ENCODE measurements around the gene TXNRD3. TPM values are rescaled to one million over a fixed set of nuclear protein-coding genes. Genes with fewer than 3 reads are reported as not detected.

TXNRD3 gene
- total RNA-seq, 1 experiment from 2014 or later = 11.1 TPM

- Histone ChIP-seq H3K36me3 (ENCODE audit: control insufficient read depth, insufficient read depth, low read length) (no peaks in the 10 kb centered on the region), H3K4me3 (ENCODE audit: low read depth, low read length) (no peak overlapping the region), H3K4me1 (peaks cover 6% of the 10 kb centered on the region; the same call in 1 of the 2 replicates), H3K27me3 (replicated peaks; ENCODE audit: control insufficient read depth, insufficient read depth, low read length) (no peaks in the 10 kb centered on the region; the same call in 1 of the 2 replicates), H3K9me3 (peaks cover 7% of the 10 kb centered on the region; the same call in 1 of the 2 replicates)
- H3K4me1 Mint-ChIP-seq (ENCODE audit: low read depth, unreplicated experiment) = peaks cover 7% of the 10 kb centered on the region
- intact Hi-C loops (cut with micrococcal nuclease; ENCODE audit: unreplicated experiment) = loop anchor here (10.0 kb wide), 1 partner anchor 778 kb away; no protein-coding TSS in a partner anchor
- no peak for DNase-seq
- ChIA-PET POLR2A (no interaction called here), CTCF (no interaction called here)
- BruUV-seq (replicated peaks) = no TSS peak
- no peak overlapping the region for H3K27ac Mint-ChIP-seq (ENCODE audit: unreplicated experiment)
- H3K9me3 Mint-ChIP-seq (ENCODE audit: unreplicated experiment) = no peaks in the 10 kb centered on the region
- TF ChIP-seq CTCF (IDR thresholded peaks at IDR 0.05; ENCODE audit: insufficient read depth in 1 of 2, low read depth in 1 of 2, low read length in 1 of 2, severe bottlenecking in 1 of 2, unreplicated experiment in 1 of 2) = no peak
- H3K27me3 Mint-ChIP-seq (ENCODE audit: insufficient read depth, unreplicated experiment) = no peaks in the 10 kb centered on the region
- H3K4me3 Mint-ChIP-seq (ENCODE audit: unreplicated experiment) = no peak overlapping the region
- H3K36me3 Mint-ChIP-seq (ENCODE audit: insufficient read depth, unreplicated experiment) = no peaks in the 10 kb centered on the region
These were observed 22.2 kb upstream of the TXNRD3 start for GRCh38 chr3:126676919-126677705.

- DNase-seq = no peak
- CTCF ChIA-PET = no interaction called here
These were observed 17.8 kb upstream of the TXNRD3 start for GRCh38 chr3:126672741-126673140.

GRCh38 chr3:126672340-126672739, 17.4 kb upstream of the TXNRD3 start:
- POLR2A ChIA-PET = no interaction called here
- no peak overlapping the region for H3K27ac Mint-ChIP-seq (ENCODE audit: unreplicated experiment)

More at GRCh38 chr3:126672741-126673140, 17.8 kb upstream of the TXNRD3 start:
- Mint-ChIP-seq H3K27me3 (ENCODE audit: insufficient read depth, unreplicated experiment) (no peaks in the 10 kb centered on the region), H3K27ac (ENCODE audit: unreplicated experiment) (no peak overlapping the region), H3K9me3 (ENCODE audit: unreplicated experiment) (no peaks in the 10 kb centered on the region), H3K4me1 (ENCODE audit: low read depth, unreplicated experiment) (no peaks in the 10 kb centered on the region), H3K36me3 (ENCODE audit: insufficient read depth, unreplicated experiment) (no peaks in the 10 kb centered on the region), H3K4me3 (ENCODE audit: unreplicated experiment) (no peak overlapping the region)
- POLR2A ChIA-PET = no interaction called here
- Histone ChIP-seq H3K9me3 (peaks cover 7% of the 10 kb centered on the region; the same call in 1 of the 2 replicates), H3K36me3 (ENCODE audit: control insufficient read depth, insufficient read depth, low read length) (no peaks in the 10 kb centered on the region), H3K27me3 (replicated peaks; ENCODE audit: control insufficient read depth, insufficient read depth, low read length) (no peaks in the 10 kb centered on the region), H3K4me1 (no peaks in the 10 kb centered on the region), H3K4me3 (ENCODE audit: low read depth, low read length) (no peak overlapping the region)
- intact Hi-C loops (cut with micrococcal nuclease; ENCODE audit: unreplicated experiment) = loop anchor here (10.0 kb wide), 1 partner anchor 782 kb away; no protein-coding TSS in a partner anchor
- BruUV-seq (replicated peaks) = no TSS peak
- TF ChIP-seq CTCF (IDR thresholded peaks at IDR 0.05; ENCODE audit: insufficient read depth in 1 of 2, low read depth in 1 of 2, low read length in 1 of 2, severe bottlenecking in 1 of 2, unreplicated experiment in 1 of 2) = no peak

More at GRCh38 chr3:126672340-126672739, 17.4 kb upstream of the TXNRD3 start:
- no peaks in the 10 kb centered on the region for H3K27me3 Mint-ChIP-seq (ENCODE audit: insufficient read depth, unreplicated experiment)
- H3K4me3 ChIP-seq (ENCODE audit: low read depth, low read length) = no peak overlapping the region
- no peaks in the 10 kb centered on the region for H3K36me3 ChIP-seq (ENCODE audit: control insufficient read depth, insufficient read depth, low read length)
- intact Hi-C loops (cut with micrococcal nuclease; ENCODE audit: unreplicated experiment) = loop anchor here (10.0 kb wide), 1 partner anchor 782 kb away; no protein-coding TSS in a partner anchor
- H3K4me1 ChIP-seq = no peaks in the 10 kb centered on the region
- CTCF ChIA-PET = no interaction called here
- no peak for TF ChIP-seq CTCF (IDR thresholded peaks at IDR 0.05; ENCODE audit: insufficient read depth in 1 of 2, low read depth in 1 of 2, low read length in 1 of 2, severe bottlenecking in 1 of 2, unreplicated experiment in 1 of 2)
- no peak overlapping the region for H3K4me3 Mint-ChIP-seq (ENCODE audit: unreplicated experiment)
- BruUV-seq (replicated peaks) = no TSS peak
- H3K27me3 ChIP-seq (replicated peaks; ENCODE audit: control insufficient read depth, insufficient read depth, low read length) = no peaks in the 10 kb centered on the region
- H3K36me3 Mint-ChIP-seq (ENCODE audit: insufficient read depth, unreplicated experiment) = no peaks in the 10 kb centered on the region
- H3K9me3 Mint-ChIP-seq (ENCODE audit: unreplicated experiment) = no peaks in the 10 kb centered on the region
- DNase-seq = no peak
- peaks cover 7% of the 10 kb centered on the region; the same call in 1 of the 2 replicates for H3K9me3 ChIP-seq
- H3K4me1 Mint-ChIP-seq (ENCODE audit: low read depth, unreplicated experiment) = no peaks in the 10 kb centered on the region

Data from Caco-2 (cell line).